Activated CD8-positive, alpha-beta T cell treated with anti-CD3 and anti-CD28 coated beads, Interleukin-2, amount 10 ng/mL, durations not matched to agents 7 days and 5 days (primary cell): ENCODE data around the gene CBR1. TPM values are rescaled to one million over a fixed set of nuclear protein-coding genes. Genes with fewer than 3 reads are reported as not detected.
A peak's percentile ranks its signal among the peaks of the same experiment; 100 is the strongest.

Experiments
- ATAC-seq: fragments of 150-1000 bp; cut with Tn5 transposase; one replicate; pipeline ENCODE4 v1.10.0; 2021; ENCODE audit warnings: moderate library complexity
- CTCF ChIA-PET: fragments of 350-600 bp; sonication (Branson Sonifier 250); formaldehyde crosslinking; loops from one replicate; lab custom pipeline; 2021; ENCODE audit warnings: antibody characterized with exemption; lab: Charles Lee
- POLR2A ChIA-PET: fragments of 350-600 bp; sonication (Branson Sonifier 250); formaldehyde crosslinking; loops from one replicate; lab custom pipeline; 2021; ENCODE audit warnings: antibody characterized with exemption; lab: Charles Lee
- DNase-seq: peaks from one replicate; pipeline ENCODE4 v3.0.0-alpha.2; 2020
- H3K27ac Mint-ChIP-seq: one replicate; pipeline ENCODE4 v1.8.0; 2021; ENCODE audit warnings: mild to moderate bottlenecking, mixed read lengths
- H3K27me3 Mint-ChIP-seq: one replicate; pipeline ENCODE4 v1.8.0; 2021; ENCODE audit warnings: low read depth, mixed read lengths
- H3K36me3 Mint-ChIP-seq: one replicate; pipeline ENCODE4 v1.8.0; 2021; ENCODE audit warnings: low read depth, mixed read lengths
- H3K4me1 Mint-ChIP-seq: one replicate; pipeline ENCODE4 v1.8.0; 2021; ENCODE audit warnings: low read depth, mixed read lengths
- H3K4me3 Mint-ChIP-seq: one replicate; pipeline ENCODE4 v1.8.0; 2021; ENCODE audit warnings: mild to moderate bottlenecking, mixed read lengths
- H3K9me3 Mint-ChIP-seq: one replicate; pipeline ENCODE4 v1.8.0; 2022; ENCODE audit warnings: mixed read lengths; ENCODE audit not compliant: insufficient read depth
- total RNA-seq, 2 experiments: library from RNA; stranded (reverse); gene quantifications; one replicate each; pipeline ENCODE4 v1.2.3, GENCODE V29; 2021

Gene CBR1
- 10 to 100 TPM; 54.1 to 62.3 TPM for total RNA-seq

GRCh38 chr21:36069713-36070583 is at the start of gene CBR1:
Gene CBR1, plus strand, starts transcription at chr21:36070024. Its CDS starts 92 bp downstream, at chr21:36070116.
- CTCF ChIA-PET = interaction anchor here (0.6 to 2.1 kb wide), 7 partner anchors 9 to 1636 kb away, joined by 3 to 9 read pairs (median 3); partner anchors contain the start of gene SETD4
- POLR2A ChIA-PET = interaction anchor here (0.6 to 2.4 kb wide), 8 partner anchors 8 to 198 kb away, joined by 3 to 32 read pairs (median 4); partner anchors contain the start of gene SETD4
- H3K4me1 Mint-ChIP-seq = peaks cover 44% of the 10 kb centered on the region
- no peaks in the 10 kb centered on the region for H3K27me3 Mint-ChIP-seq
- peaks cover 47% of the 10 kb centered on the region for H3K36me3 Mint-ChIP-seq
- peak; percentile 93 for DNase-seq
- ATAC-seq = peak; percentile 97
- H3K9me3 Mint-ChIP-seq = peaks cover 15% of the 10 kb centered on the region
- H3K4me3 Mint-ChIP-seq = peak within 1 kb of the TSS; percentile 90
- peak within 1 kb of the TSS; percentile 89 for H3K27ac Mint-ChIP-seq

GRCh38 chr21:36021251-36021837 is 48.5 kb upstream of the CBR1 start:
- Mint-ChIP-seq H3K9me3 (no peaks in the 10 kb centered on the region), H3K27me3 (no peaks in the 10 kb centered on the region), H3K36me3 (no peaks in the 10 kb centered on the region), H3K27ac (no peak overlapping the region), H3K4me3 (no peak overlapping the region), H3K4me1 (no peaks in the 10 kb centered on the region)
- CTCF ChIA-PET = interaction anchor here (0.6 kb wide), 1 partner anchor 1145 kb away, joined by 3 read pairs; no protein-coding TSS in a partner anchor
- ATAC-seq (no peak), DNase-seq (no peak)
- POLR2A ChIA-PET = no interaction called here

GRCh38 chr21:36022427-36023091 is 47.3 kb upstream of the CBR1 start:
- Mint-ChIP-seq H3K9me3 (no peaks in the 10 kb centered on the region), H3K4me1 (no peaks in the 10 kb centered on the region), H3K27ac (no peak overlapping the region), H3K36me3 (no peaks in the 10 kb centered on the region), H3K4me3 (no peak overlapping the region), H3K27me3 (no peaks in the 10 kb centered on the region)
- ATAC-seq = no peak
- ChIA-PET POLR2A (no interaction called here), CTCF (interaction anchor here (0.6 to 1.1 kb wide), 3 partner anchors 17 to 103 kb away, joined by 3 read pairs; no protein-coding TSS in a partner anchor)
- no peak for DNase-seq

GRCh38 chr21:36023092-36023480 is 46.7 kb upstream of the CBR1 start:
- POLR2A ChIA-PET = no interaction called here
- CTCF ChIA-PET = interaction anchor here (0.6 to 1.1 kb wide), 3 partner anchors 17 to 103 kb away, joined by 3 read pairs; no protein-coding TSS in a partner anchor
- Mint-ChIP-seq H3K27ac (no peak overlapping the region), H3K36me3 (no peaks in the 10 kb centered on the region), H3K27me3 (no peaks in the 10 kb centered on the region), H3K4me3 (no peak overlapping the region), H3K4me1 (no peaks in the 10 kb centered on the region), H3K9me3 (no peaks in the 10 kb centered on the region)
- ATAC-seq = no peak
- no peak for DNase-seq

GRCh38 chr21:36024782-36025181 is 45.0 kb upstream of the CBR1 start:
- H3K4me1 Mint-ChIP-seq = no peaks in the 10 kb centered on the region
- POLR2A ChIA-PET = no interaction called here
- CTCF ChIA-PET = interaction anchor here (1.4 kb wide), 1 partner anchor 1332 kb away, joined by 3 read pairs; no protein-coding TSS in a partner anchor
- no peak overlapping the region for H3K27ac Mint-ChIP-seq
- H3K9me3 Mint-ChIP-seq = no peaks in the 10 kb centered on the region
- no peaks in the 10 kb centered on the region for H3K36me3 Mint-ChIP-seq
- DNase-seq (no peak), ATAC-seq (no peak)
- no peak overlapping the region for H3K4me3 Mint-ChIP-seq
- no peaks in the 10 kb centered on the region for H3K27me3 Mint-ChIP-seq

- H3K36me3 Mint-ChIP-seq = no peaks in the 10 kb centered on the region
- H3K27ac Mint-ChIP-seq = no peak overlapping the region
- H3K27me3 Mint-ChIP-seq = no peaks in the 10 kb centered on the region
Measured at GRCh38 chr21:36027347-36027746, 42.5 kb upstream of the CBR1 start.

GRCh38 chr21:36028127-36029069 is 41.4 kb upstream of the CBR1 start:
- Mint-ChIP-seq H3K4me3 (no peak overlapping the region), H3K36me3 (no peaks in the 10 kb centered on the region), H3K4me1 (no peaks in the 10 kb centered on the region), H3K9me3 (no peaks in the 10 kb centered on the region), H3K27ac (no peak overlapping the region), H3K27me3 (no peaks in the 10 kb centered on the region)
- ATAC-seq (peak; percentile 90), DNase-seq (peak; percentile 72)
- ChIA-PET POLR2A (interaction anchor here (0.7 kb wide), 1 partner anchor 1045 kb away, joined by 3 read pairs; no protein-coding TSS in a partner anchor), CTCF (interaction anchor here (0.7 to 4.1 kb wide), 28 partner anchors 10 to 1335 kb away, joined by 3 to 23 read pairs (median 3); no protein-coding TSS in a partner anchor)

More at GRCh38 chr21:36027347-36027746, 42.5 kb upstream of the CBR1 start:
- Mint-ChIP-seq H3K4me3 (no peak overlapping the region), H3K4me1 (no peaks in the 10 kb centered on the region), H3K9me3 (no peaks in the 10 kb centered on the region)
- ChIA-PET POLR2A (interaction anchor here (0.7 kb wide), 1 partner anchor 1044 kb away, joined by 3 read pairs; no protein-coding TSS in a partner anchor), CTCF (interaction anchor here (1.0 to 4.1 kb wide), 16 partner anchors 13 to 1334 kb away, joined by 3 to 23 read pairs (median 5); no protein-coding TSS in a partner anchor)
- no peak for DNase-seq
- ATAC-seq = no peak

- ChIA-PET POLR2A (interaction anchor here (0.5 kb wide), 1 partner anchor 27 kb away, joined by 3 read pairs; no protein-coding TSS in a partner anchor), CTCF (interaction anchor here (0.8 to 4.1 kb wide), 5 partner anchors 23 to 591 kb away, joined by 3 to 23 read pairs (median 4); no protein-coding TSS in a partner anchor)
- H3K4me1 Mint-ChIP-seq = no peaks in the 10 kb centered on the region
- H3K9me3 Mint-ChIP-seq = no peaks in the 10 kb centered on the region
- ATAC-seq (no peak), DNase-seq (no peak)
- H3K27ac Mint-ChIP-seq = no peak overlapping the region
- no peak overlapping the region for H3K4me3 Mint-ChIP-seq
- H3K36me3 Mint-ChIP-seq = no peaks in the 10 kb centered on the region
- no peaks in the 10 kb centered on the region for H3K27me3 Mint-ChIP-seq
Measured at GRCh38 chr21:36029309-36029708, 40.5 kb upstream of the CBR1 start.

GRCh38 chr21:36030581-36031189 is 39.1 kb upstream of the CBR1 start:
- DNase-seq = no peak
- no peak for ATAC-seq
- peaks cover 6% of the 10 kb centered on the region for H3K36me3 Mint-ChIP-seq
- H3K4me1 Mint-ChIP-seq = no peaks in the 10 kb centered on the region
- no peak overlapping the region for H3K27ac Mint-ChIP-seq
- no peaks in the 10 kb centered on the region for H3K27me3 Mint-ChIP-seq
- H3K4me3 Mint-ChIP-seq = no peak overlapping the region
- POLR2A ChIA-PET = no interaction called here
- no peaks in the 10 kb centered on the region for H3K9me3 Mint-ChIP-seq
- CTCF ChIA-PET = no interaction called here
